HEK293 (cell line): ENCODE measurements around the gene LCOR.

ENCODE experiments used
- FEZF1 ChIP-seq: fragments of 450-650 bp; formaldehyde crosslinking; IDR thresholded peaks from 2 replicates; pipeline ENCODE4 v1.5.1; 2016; ENCODE audit warnings: missing biosample characterization, missing genetic modification characterization
- IKZF3 ChIP-seq: fragments of 450-650 bp; IDR thresholded peaks from 2 replicates; pipeline ENCODE4 v1.5.0; 2018; ENCODE audit warnings: missing biosample characterization, mild to moderate bottlenecking, missing genetic modification characterization, moderate library complexity
- KLF8 ChIP-seq: fragments of 450-650 bp; formaldehyde crosslinking; IDR thresholded peaks from 2 replicates; pipeline ENCODE4 v1.5.1; 2016; ENCODE audit warnings: missing biosample characterization, missing genetic modification characterization
- OSR2 ChIP-seq: fragments of 450-650 bp; formaldehyde crosslinking; IDR thresholded peaks from 2 replicates; pipeline ENCODE4 v1.5.1; 2016; ENCODE audit warnings: missing biosample characterization, missing genetic modification characterization
- OVOL3 ChIP-seq: fragments of 450-650 bp; formaldehyde crosslinking; IDR thresholded peaks from 2 replicates; pipeline ENCODE4 v1.5.1; 2016; ENCODE audit warnings: missing biosample characterization, missing genetic modification characterization
- SP3 ChIP-seq: fragments of 450-650 bp; formaldehyde crosslinking; IDR thresholded peaks from 2 replicates; pipeline ENCODE4 v1.5.1; 2016; ENCODE audit warnings: missing biosample characterization, missing genetic modification characterization
- YY1 ChIP-seq: fragments of 450-650 bp; formaldehyde crosslinking; IDR thresholded peaks from 2 replicates; pipeline ENCODE4 v1.5.1; 2018; ENCODE audit warnings: missing biosample characterization, missing genetic modification characterization
- ZBTB21 ChIP-seq: fragments of 450-650 bp; formaldehyde crosslinking; IDR thresholded peaks from 2 replicates; pipeline ENCODE4 v1.5.1; 2017; ENCODE audit warnings: missing biosample characterization, missing genetic modification characterization
- ZEB2 ChIP-seq: fragments of 450-650 bp; formaldehyde crosslinking; IDR thresholded peaks from 2 replicates; pipeline ENCODE4 v1.5.1; 2016; ENCODE audit warnings: missing biosample characterization, missing genetic modification characterization
- ZFP3 ChIP-seq: fragments of 450-650 bp; formaldehyde crosslinking; IDR thresholded peaks from 2 replicates; pipeline ENCODE4 v1.5.1; 2016; ENCODE audit warnings: low read depth, missing biosample characterization, missing genetic modification characterization
- ZFP41 ChIP-seq: fragments of 450-650 bp; formaldehyde crosslinking; IDR thresholded peaks from 2 replicates; pipeline ENCODE4 v1.5.1; 2016; ENCODE audit warnings: missing biosample characterization, missing genetic modification characterization, borderline replicate concordance
- ZFP69B ChIP-seq: fragments of 450-650 bp; formaldehyde crosslinking; IDR thresholded peaks from 2 replicates; pipeline ENCODE4 v1.5.1; 2016; ENCODE audit warnings: missing biosample characterization, missing genetic modification characterization
- ZNF112 ChIP-seq: fragments of 450-650 bp; formaldehyde crosslinking; IDR thresholded peaks from 2 replicates; pipeline ENCODE4 v1.5.0; 2017; ENCODE audit warnings: missing biosample characterization, missing genetic modification characterization
- ZNF175 ChIP-seq: fragments of 450-650 bp; formaldehyde crosslinking; IDR thresholded peaks from 2 replicates; pipeline ENCODE4 v1.5.1; 2016; ENCODE audit warnings: missing biosample characterization, missing genetic modification characterization
- ZNF19 ChIP-seq: fragments of 450-650 bp; formaldehyde crosslinking; IDR thresholded peaks from 2 replicates; pipeline ENCODE4; 2016; ENCODE audit warnings: missing biosample characterization, missing genetic modification characterization, low read depth
- ZNF394 ChIP-seq: fragments of 450-650 bp; formaldehyde crosslinking; IDR thresholded peaks from 2 replicates; pipeline ENCODE4 v1.5.1; 2016; ENCODE audit warnings: missing biosample characterization, missing genetic modification characterization, mild to moderate bottlenecking, moderate library complexity, borderline replicate concordance
- ZNF423 ChIP-seq: fragments of 450-650 bp; formaldehyde crosslinking; IDR thresholded peaks from 2 replicates; pipeline ENCODE4 v1.5.1; 2016; ENCODE audit warnings: missing biosample characterization, missing genetic modification characterization
- ZNF48 ChIP-seq: fragments of 450-650 bp; formaldehyde crosslinking; IDR thresholded peaks from 2 replicates; pipeline ENCODE4 v1.5.1; 2016; ENCODE audit warnings: missing biosample characterization, missing genetic modification characterization
- ZNF513 ChIP-seq: fragments of 450-650 bp; IDR thresholded peaks from 2 replicates; pipeline ENCODE4 v1.5.1; 2018; ENCODE audit warnings: missing biosample characterization, missing genetic modification characterization
- ZNF529 ChIP-seq: fragments of 450-650 bp; formaldehyde crosslinking; IDR thresholded peaks from 2 replicates; pipeline ENCODE4 v1.5.1; 2017; ENCODE audit warnings: missing genetic modification characterization, missing biosample characterization; ENCODE audit not compliant: insufficient replicate concordance
- ZNF544 ChIP-seq: fragments of 450-650 bp; formaldehyde crosslinking; IDR thresholded peaks from 2 replicates; pipeline ENCODE4 v1.5.0; 2017; ENCODE audit warnings: missing biosample characterization, missing genetic modification characterization
- ZNF596 ChIP-seq: fragments of 450-650 bp; IDR thresholded peaks from 2 replicates; pipeline ENCODE4 v1.5.0; 2018; ENCODE audit warnings: missing biosample characterization, mild to moderate bottlenecking, missing genetic modification characterization, moderate library complexity
- ZNF639 ChIP-seq: fragments of 450-650 bp; formaldehyde crosslinking; IDR thresholded peaks from 2 replicates; pipeline ENCODE4 v1.5.1; 2016; ENCODE audit warnings: missing biosample characterization, missing genetic modification characterization
- ZNF701 ChIP-seq: fragments of 450-650 bp; formaldehyde crosslinking; IDR thresholded peaks from 2 replicates; pipeline ENCODE4 v1.5.1; 2016; ENCODE audit warnings: missing biosample characterization, missing genetic modification characterization
- ZNF791 ChIP-seq: fragments of 450-650 bp; formaldehyde crosslinking; IDR thresholded peaks from 2 replicates; pipeline ENCODE4 v1.5.1; 2016; ENCODE audit warnings: missing biosample characterization, missing genetic modification characterization
- TF ChIP-seq, protein P1 (sequence below): fragments of 450-650 bp; formaldehyde crosslinking; IDR thresholded peaks from 2 replicates; pipeline ENCODE4 v1.5.1; 2016; ENCODE audit warnings: missing biosample characterization, missing genetic modification characterization
- TF ChIP-seq, protein P2 (sequence below): fragments of 450-650 bp; formaldehyde crosslinking; IDR thresholded peaks from 2 replicates; pipeline ENCODE4 v1.5.1; 2017; ENCODE audit warnings: missing biosample characterization, missing genetic modification characterization
- TF ChIP-seq, protein P3 (sequence below): fragments of 450-650 bp; formaldehyde crosslinking; IDR thresholded peaks from 2 replicates; pipeline ENCODE4 v1.5.1; 2017; ENCODE audit warnings: missing biosample characterization, missing genetic modification characterization
- TF ChIP-seq, protein P4 (sequence below): fragments of 450-650 bp; formaldehyde crosslinking; IDR thresholded peaks from 2 replicates; pipeline ENCODE4 v1.5.1; 2016; ENCODE audit warnings: missing biosample characterization, missing genetic modification characterization

The LCOR gene

GRCh38 chr10:96840841-96841518, 8.9 kb downstream of the LCOR start (continued):
- TF ChIP-seq, protein P1, sequence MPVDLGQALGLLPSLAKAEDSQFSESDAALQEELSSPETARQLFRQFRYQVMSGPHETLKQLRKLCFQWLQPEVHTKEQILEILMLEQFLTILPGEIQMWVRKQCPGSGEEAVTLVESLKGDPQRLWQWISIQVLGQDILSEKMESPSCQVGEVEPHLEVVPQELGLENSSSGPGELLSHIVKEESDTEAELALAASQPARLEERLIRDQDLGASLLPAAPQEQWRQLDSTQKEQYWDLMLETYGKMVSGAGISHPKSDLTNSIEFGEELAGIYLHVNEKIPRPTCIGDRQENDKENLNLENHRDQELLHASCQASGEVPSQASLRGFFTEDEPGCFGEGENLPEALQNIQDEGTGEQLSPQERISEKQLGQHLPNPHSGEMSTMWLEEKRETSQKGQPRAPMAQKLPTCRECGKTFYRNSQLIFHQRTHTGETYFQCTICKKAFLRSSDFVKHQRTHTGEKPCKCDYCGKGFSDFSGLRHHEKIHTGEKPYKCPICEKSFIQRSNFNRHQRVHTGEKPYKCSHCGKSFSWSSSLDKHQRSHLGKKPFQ (tag by site-specific recombination): no peak
- no peak for TF ChIP-seq ZNF544 (tag by site-specific recombination)
- no peak for TF ChIP-seq ZFP41
- TF ChIP-seq ZNF48 (tag by site-specific recombination): no peak
- TF ChIP-seq ZNF394 (tag by site-specific recombination): peak; percentile 56; the same call in 1 of the 2 replicates
- TF ChIP-seq ZNF175 (tag by site-specific recombination): no peak
- peak; percentile 72 for TF ChIP-seq ZEB2 (tag by site-specific recombination)
- TF ChIP-seq, protein P2, sequence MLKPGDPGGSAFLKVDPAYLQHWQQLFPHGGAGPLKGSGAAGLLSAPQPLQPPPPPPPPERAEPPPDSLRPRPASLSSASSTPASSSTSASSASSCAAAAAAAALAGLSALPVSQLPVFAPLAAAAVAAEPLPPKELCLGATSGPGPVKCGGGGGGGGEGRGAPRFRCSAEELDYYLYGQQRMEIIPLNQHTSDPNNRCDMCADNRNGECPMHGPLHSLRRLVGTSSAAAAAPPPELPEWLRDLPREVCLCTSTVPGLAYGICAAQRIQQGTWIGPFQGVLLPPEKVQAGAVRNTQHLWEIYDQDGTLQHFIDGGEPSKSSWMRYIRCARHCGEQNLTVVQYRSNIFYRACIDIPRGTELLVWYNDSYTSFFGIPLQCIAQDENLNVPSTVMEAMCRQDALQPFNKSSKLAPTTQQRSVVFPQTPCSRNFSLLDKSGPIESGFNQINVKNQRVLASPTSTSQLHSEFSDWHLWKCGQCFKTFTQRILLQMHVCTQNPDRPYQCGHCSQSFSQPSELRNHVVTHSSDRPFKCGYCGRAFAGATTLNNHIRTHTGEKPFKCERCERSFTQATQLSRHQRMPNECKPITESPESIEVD (tag by site-specific recombination): peak; percentile 73
- TF ChIP-seq OVOL3 (tag by site-specific recombination): no peak
- no peak for TF ChIP-seq ZNF701 (tag by site-specific recombination)
- TF ChIP-seq ZFP69B (tag by site-specific recombination): no peak
- TF ChIP-seq, protein P3, sequence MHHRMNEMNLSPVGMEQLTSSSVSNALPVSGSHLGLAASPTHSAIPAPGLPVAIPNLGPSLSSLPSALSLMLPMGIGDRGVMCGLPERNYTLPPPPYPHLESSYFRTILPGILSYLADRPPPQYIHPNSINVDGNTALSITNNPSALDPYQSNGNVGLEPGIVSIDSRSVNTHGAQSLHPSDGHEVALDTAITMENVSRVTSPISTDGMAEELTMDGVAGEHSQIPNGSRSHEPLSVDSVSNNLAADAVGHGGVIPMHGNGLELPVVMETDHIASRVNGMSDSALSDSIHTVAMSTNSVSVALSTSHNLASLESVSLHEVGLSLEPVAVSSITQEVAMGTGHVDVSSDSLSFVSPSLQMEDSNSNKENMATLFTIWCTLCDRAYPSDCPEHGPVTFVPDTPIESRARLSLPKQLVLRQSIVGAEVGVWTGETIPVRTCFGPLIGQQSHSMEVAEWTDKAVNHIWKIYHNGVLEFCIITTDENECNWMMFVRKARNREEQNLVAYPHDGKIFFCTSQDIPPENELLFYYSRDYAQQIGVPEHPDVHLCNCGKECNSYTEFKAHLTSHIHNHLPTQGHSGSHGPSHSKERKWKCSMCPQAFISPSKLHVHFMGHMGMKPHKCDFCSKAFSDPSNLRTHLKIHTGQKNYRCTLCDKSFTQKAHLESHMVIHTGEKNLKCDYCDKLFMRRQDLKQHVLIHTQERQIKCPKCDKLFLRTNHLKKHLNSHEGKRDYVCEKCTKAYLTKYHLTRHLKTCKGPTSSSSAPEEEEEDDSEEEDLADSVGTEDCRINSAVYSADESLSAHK (tag by site-specific recombination): no peak
- no peak for TF ChIP-seq SP3 (tag by site-specific recombination)
- TF ChIP-seq ZBTB21 (tag by site-specific recombination): no peak
- no peak for TF ChIP-seq ZNF791 (tag by site-specific recombination)
- no peak for TF ChIP-seq ZNF19 (tag by site-specific recombination)
- peak; percentile 62; the same call in 1 of the 2 replicates for TF ChIP-seq ZNF639
- no peak for TF ChIP-seq ZNF529
- TF ChIP-seq ZNF596: no peak
- TF ChIP-seq OSR2: 0 out of 2 replicates have a peak, but pooled peaks have one; percentile 20
- TF ChIP-seq, protein P4, sequence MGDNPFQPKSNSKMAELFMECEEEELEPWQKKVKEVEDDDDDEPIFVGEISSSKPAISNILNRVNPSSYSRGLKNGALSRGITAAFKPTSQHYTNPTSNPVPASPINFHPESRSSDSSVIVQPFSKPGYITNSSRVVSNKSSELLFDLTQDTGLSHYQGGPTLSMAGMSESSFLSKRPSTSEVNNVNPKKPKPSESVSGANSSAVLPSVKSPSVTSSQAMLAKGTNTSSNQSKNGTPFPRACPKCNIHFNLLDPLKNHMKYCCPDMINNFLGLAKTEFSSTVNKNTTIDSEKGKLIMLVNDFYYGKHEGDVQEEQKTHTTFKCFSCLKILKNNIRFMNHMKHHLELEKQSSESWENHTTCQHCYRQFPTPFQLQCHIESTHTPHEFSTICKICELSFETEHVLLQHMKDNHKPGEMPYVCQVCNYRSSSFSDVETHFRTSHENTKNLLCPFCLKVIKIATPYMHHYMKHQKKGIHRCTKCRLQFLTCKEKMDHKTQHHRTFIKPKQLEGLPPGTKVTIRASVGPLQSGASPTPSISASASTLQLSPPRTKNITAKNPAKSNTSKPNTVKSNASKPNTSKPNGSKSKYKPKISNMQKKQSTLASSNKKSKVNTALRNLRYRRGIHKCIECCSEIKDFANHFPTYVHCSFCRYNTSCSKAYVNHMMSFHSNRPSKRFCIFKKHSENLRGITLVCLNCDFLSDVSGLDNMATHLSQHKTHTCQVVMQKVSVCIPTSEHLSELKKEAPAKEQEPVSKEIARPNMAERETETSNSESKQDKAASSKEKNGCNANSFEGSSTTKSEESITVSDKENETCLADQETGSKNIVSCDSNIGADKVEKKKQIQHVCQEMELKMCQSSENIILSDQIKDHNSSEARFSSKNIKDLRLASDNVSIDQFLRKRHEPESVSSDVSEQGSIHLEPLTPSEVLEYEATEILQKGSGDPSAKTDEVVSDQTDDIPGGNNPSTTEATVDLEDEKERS (tag by site-specific recombination): no peak
- no peak for TF ChIP-seq ZNF423 (tag by site-specific recombination)
- TF ChIP-seq IKZF3 (tag by site-specific recombination): peak; percentile 53; the same call in 1 of the 2 replicates
- no peak for TF ChIP-seq ZNF112 (tag by site-specific recombination)
- TF ChIP-seq KLF8 (tag by site-specific recombination): 0 out of 2 replicates have a peak, but pooled peaks have one; percentile 27
- no peak for TF ChIP-seq ZNF513
- TF ChIP-seq ZFP3: no peak
- no peak for TF ChIP-seq YY1 (tag by site-specific recombination)
- TF ChIP-seq FEZF1 (tag by site-specific recombination): no peak
